ENCODE results near the gene BTG2. TPM values are rescaled to one million over a fixed set of nuclear protein-coding genes. Genes with fewer than 3 reads are reported as not detected.

The BTG2 gene
- total and polyA plus RNA-seq, 2 experiments from 2014 or later = 5.0 to 7.5 TPM

DNA sequence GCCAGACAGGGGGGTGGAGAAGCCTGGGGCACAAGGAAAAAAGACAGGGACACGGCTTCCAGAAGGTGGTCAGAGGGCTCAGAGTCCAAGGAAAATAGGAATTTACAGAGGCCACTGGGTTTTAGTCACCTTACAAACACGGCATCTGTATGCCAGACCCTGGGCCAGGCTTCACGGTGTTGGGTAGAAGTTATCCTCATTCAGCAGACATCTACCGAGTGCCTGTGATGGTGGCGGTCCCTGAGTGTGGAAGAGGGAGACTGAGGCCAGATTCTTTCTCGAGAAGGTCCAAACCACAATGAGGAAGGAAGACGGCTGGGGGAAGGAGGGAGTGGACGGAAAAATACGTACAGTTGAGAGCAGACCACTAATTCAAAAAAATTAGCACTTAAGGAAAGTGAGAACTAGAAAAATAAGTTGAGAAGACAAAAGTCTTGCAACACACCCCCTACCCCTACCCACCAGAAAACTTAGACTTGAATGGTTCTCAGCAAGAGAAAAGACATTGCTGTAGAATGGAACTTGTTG lies 864 bp upstream of the BTG2 start:
- H3K9ac ChIP-seq = peak overlapping the region; percentile 78
- H3K9me2 ChIP-seq (ENCODE audit: insufficient read depth) = no peaks in the 10 kb centered on the region
- in situ Hi-C loops (cut with MboI) = no loop called here
- peaks cover 2% of the 10 kb centered on the region; the same call in 1 of the 2 replicates for H3K27me3 ChIP-seq (replicated peaks; ENCODE audit: insufficient read depth)
- H3K79me2 ChIP-seq (ENCODE audit: insufficient read depth) = no peaks in the 10 kb centered on the region
- no peaks in the 10 kb centered on the region for H4K20me1 ChIP-seq (ENCODE audit: insufficient read depth)
- WGBS, 2 experiments (ENCODE audit: low coverage in 1 of 2, low lambda C conversion rate in 2 of 2, missing lambda C conversion rate in 2 of 2) = 82 to 85% methylated on average over 9 of the region's 9 CpGs
- no peaks in the 10 kb centered on the region for H3K9me3 ChIP-seq (ENCODE audit: low read depth)
- peak overlapping the region; percentile 87 for H2AFZ ChIP-seq
- peak overlapping the region; percentile 74 for H3K4me2 ChIP-seq (ENCODE audit: unreplicated experiment)
- TF ChIP-seq EZH2 (IDR thresholded peaks at IDR 0.05; ENCODE audit: insufficient read depth, poor library complexity, severe bottlenecking) (no peak), EZH2phosphoT487 (IDR thresholded peaks at IDR 0.05; ENCODE audit: insufficient read depth, low read depth) (no peak)
- DNase-seq = no peak
- peak overlapping the region; percentile 84 for H3K4me3 ChIP-seq
- H3K36me3 ChIP-seq (ENCODE audit: low read depth) = no peaks in the 10 kb centered on the region
- no peaks in the 10 kb centered on the region; the same call in 1 of the 2 replicates for H3F3A ChIP-seq (ENCODE audit: insufficient read depth)
- H3K27ac ChIP-seq = 0 out of 2 replicates have a peak overlapping the region, but pooled peaks have one; percentile 27
- 0 out of 2 replicates have a peak, but pooled peaks cover 3% of the 10 kb centered on the region for H3K4me1 ChIP-seq (ENCODE audit: insufficient read depth)

DNA sequence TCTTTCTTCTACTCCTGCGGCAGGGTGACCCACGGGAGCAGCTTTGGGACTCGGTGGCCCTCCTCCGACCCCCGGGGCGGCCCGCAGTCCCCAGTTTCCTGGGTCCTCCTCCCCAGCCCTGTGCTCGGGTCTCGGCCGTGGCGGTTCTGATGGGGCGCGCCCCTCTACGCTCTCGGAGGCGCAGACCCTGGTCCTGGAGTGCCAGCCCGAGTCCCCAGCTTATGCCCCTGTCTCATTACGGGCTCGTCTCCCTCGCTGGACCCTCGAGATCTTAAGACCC lies 430 bp downstream of the BTG2 start:
- Histone ChIP-seq H3K27ac (no peak overlapping the region), H3F3A (ENCODE audit: insufficient read depth) (no peaks in the 10 kb centered on the region; the same call in 1 of the 2 replicates), H3K36me3 (ENCODE audit: low read depth) (no peaks in the 10 kb centered on the region), H3K9ac (peak overlapping the region; percentile 78), H3K4me3 (peak overlapping the region; percentile 84), H3K4me1 (ENCODE audit: insufficient read depth) (0 out of 2 replicates have a peak, but pooled peaks cover 3% of the 10 kb centered on the region), H2AFZ (peak overlapping the region; percentile 86), H3K79me2 (ENCODE audit: insufficient read depth) (no peaks in the 10 kb centered on the region), H3K4me2 (ENCODE audit: unreplicated experiment) (peak overlapping the region; percentile 96), H3K9me2 (ENCODE audit: insufficient read depth) (no peaks in the 10 kb centered on the region), H4K20me1 (ENCODE audit: insufficient read depth) (no peaks in the 10 kb centered on the region), H3K9me3 (ENCODE audit: low read depth) (no peaks in the 10 kb centered on the region), H3K27me3 (replicated peaks; ENCODE audit: insufficient read depth) (no peaks in the 10 kb centered on the region)
- in situ Hi-C loops (cut with MboI) = no loop called here
- TF ChIP-seq EZH2phosphoT487 (IDR thresholded peaks at IDR 0.05; ENCODE audit: insufficient read depth, low read depth) (no peak), EZH2 (IDR thresholded peaks at IDR 0.05; ENCODE audit: insufficient read depth, poor library complexity, severe bottlenecking) (no peak)
- DNase-seq = peak; percentile 45
- WGBS, 2 experiments (ENCODE audit: low coverage in 1 of 2, low lambda C conversion rate in 2 of 2, missing lambda C conversion rate in 2 of 2) = 1 to 2% methylated on average over 17 to 19 of the region's 21 CpGs

DNA sequence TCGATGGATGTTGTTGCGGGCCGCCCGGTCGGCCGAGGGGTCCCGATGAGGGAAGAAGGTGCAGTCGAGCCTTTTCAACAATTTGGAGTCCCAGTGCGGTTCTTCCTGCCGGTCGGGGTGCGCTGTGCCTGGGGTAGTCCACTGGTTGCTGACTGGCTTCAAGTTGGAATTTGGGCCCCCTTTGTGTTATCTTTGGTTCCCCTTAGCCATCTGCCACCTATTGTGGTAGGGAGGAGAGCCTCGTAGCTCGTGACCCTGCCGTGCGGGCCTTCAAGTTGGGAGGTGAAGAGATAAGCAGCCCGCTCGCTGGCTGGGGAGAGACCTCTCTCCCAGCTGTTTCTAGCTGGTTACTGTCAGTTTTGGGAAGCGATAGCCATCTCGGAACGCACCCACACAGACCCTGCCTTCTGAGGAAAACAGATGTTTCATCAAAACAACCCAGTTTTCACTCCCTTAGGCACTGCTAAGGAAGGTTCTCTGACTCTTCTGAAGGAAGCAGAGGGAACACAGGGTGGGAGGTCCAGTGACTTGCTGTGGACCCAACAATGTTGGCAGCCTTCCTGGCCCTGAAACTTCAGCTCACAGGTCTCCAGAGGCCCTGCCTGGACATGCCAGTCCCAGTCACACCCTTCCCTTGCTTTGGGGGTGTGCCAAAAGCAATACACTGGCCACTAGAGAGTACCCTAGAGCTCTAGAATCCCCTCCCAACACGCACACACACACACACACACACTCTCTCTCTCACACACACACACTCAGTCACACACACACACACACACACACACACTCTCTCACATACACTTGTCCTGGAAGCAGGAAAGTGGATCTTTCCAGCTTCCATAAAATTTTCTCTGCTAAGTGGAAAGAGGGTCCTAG lies 1.0 kb downstream of the BTG2 start:
- Histone ChIP-seq H3K27me3 (replicated peaks; ENCODE audit: insufficient read depth) (no peaks in the 10 kb centered on the region), H3K4me3 (peak overlapping the region; percentile 84), H3K79me2 (ENCODE audit: insufficient read depth) (no peaks in the 10 kb centered on the region), H4K20me1 (ENCODE audit: insufficient read depth) (no peaks in the 10 kb centered on the region), H3K4me1 (ENCODE audit: insufficient read depth) (0 out of 2 replicates have a peak, but pooled peaks cover 3% of the 10 kb centered on the region), H3K9me3 (ENCODE audit: low read depth) (no peaks in the 10 kb centered on the region), H2AFZ (peak overlapping the region; percentile 86), H3K9ac (peak overlapping the region; percentile 78), H3K36me3 (ENCODE audit: low read depth) (no peaks in the 10 kb centered on the region), H3K4me2 (ENCODE audit: unreplicated experiment) (peak overlapping the region; percentile 96), H3K9me2 (ENCODE audit: insufficient read depth) (no peaks in the 10 kb centered on the region), H3F3A (ENCODE audit: insufficient read depth) (no peaks in the 10 kb centered on the region; the same call in 1 of the 2 replicates), H3K27ac (peak overlapping the region; percentile 36; the same call in 1 of the 2 replicates)
- TF ChIP-seq EZH2phosphoT487 (IDR thresholded peaks at IDR 0.05; ENCODE audit: insufficient read depth, low read depth) (no peak), EZH2 (IDR thresholded peaks at IDR 0.05; ENCODE audit: insufficient read depth, poor library complexity, severe bottlenecking) (no peak)
- WGBS, 2 experiments (ENCODE audit: low coverage in 1 of 2, low lambda C conversion rate in 2 of 2, missing lambda C conversion rate in 2 of 2) = 3 to 4% methylated on average over 22 of the region's 22 CpGs
- peak; percentile 70 for DNase-seq
- in situ Hi-C loops (cut with MboI) = no loop called here

DNA sequence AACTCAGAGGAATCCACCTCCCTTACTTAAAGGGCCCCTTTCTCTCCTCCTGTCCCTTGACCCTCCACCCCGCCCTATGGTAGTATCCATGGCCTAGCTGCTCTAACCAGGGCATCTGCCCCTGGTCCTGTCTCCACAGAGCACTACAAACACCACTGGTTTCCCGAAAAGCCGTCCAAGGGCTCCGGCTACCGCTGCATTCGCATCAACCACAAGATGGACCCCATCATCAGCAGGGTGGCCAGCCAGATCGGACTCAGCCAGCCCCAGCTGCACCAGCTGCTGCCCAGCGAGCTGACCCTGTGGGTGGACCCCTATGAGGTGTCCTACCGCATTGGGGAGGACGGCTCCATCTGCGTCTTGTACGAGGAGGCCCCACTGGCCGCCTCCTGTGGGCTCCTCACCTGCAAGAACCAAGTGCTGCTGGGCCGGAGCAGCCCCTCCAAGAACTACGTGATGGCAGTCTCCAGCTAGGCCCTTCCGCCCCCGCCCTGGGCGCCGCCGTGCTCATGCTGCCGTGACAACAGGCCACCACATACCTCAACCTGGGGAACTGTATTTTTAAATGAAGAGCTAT lies 1.7 kb downstream of the BTG2 start:
- in situ Hi-C loops (cut with MboI) = no loop called here
- Histone ChIP-seq H3K9me2 (ENCODE audit: insufficient read depth) (no peaks in the 10 kb centered on the region), H3K4me3 (peak overlapping the region; percentile 84), H2AFZ (no peak overlapping the region), H3F3A (ENCODE audit: insufficient read depth) (no peaks in the 10 kb centered on the region; the same call in 1 of the 2 replicates), H3K36me3 (ENCODE audit: low read depth) (no peaks in the 10 kb centered on the region), H3K9me3 (ENCODE audit: low read depth) (no peaks in the 10 kb centered on the region), H3K79me2 (ENCODE audit: insufficient read depth) (no peaks in the 10 kb centered on the region), H3K9ac (peak overlapping the region; percentile 78), H3K4me1 (ENCODE audit: insufficient read depth) (0 out of 2 replicates have a peak, but pooled peaks cover 3% of the 10 kb centered on the region), H3K4me2 (ENCODE audit: unreplicated experiment) (no peak overlapping the region), H3K27ac (no peak overlapping the region), H4K20me1 (ENCODE audit: insufficient read depth) (no peaks in the 10 kb centered on the region), H3K27me3 (replicated peaks; ENCODE audit: insufficient read depth) (no peaks in the 10 kb centered on the region)
- TF ChIP-seq EZH2phosphoT487 (IDR thresholded peaks at IDR 0.05; ENCODE audit: insufficient read depth, low read depth) = no peak
- no peak for TF ChIP-seq EZH2 (IDR thresholded peaks at IDR 0.05; ENCODE audit: insufficient read depth, poor library complexity, severe bottlenecking)
- WGBS, 2 experiments (ENCODE audit: low coverage in 1 of 2, low lambda C conversion rate in 2 of 2, missing lambda C conversion rate in 2 of 2) = 95% methylated on average over 21 of the region's 21 CpGs
- no peak for DNase-seq
